PFSK-1 (cell line): ENCODE results near the gene TBR1.

ENCODE experiments used
- FOXP2 ChIP-seq: optimal IDR thresholded peaks from 2 replicates; pipeline ENCODE3; 2011; ENCODE audit warnings: borderline replicate concordance, control low read depth, inconsistent platforms; ENCODE audit not compliant: insufficient read depth; ENCODE audit errors: extremely low read length, extremely low read depth
- POLR2AphosphoS5 ChIP-seq: IDR thresholded peaks from 2 replicates; pipeline ENCODE4 v1.6.1; 2012; ENCODE audit warnings: low read depth, mild to moderate bottlenecking, control low read depth, low read length, moderate library complexity
- REST ChIP-seq, 2 experiments: IDR thresholded peaks; 2 replicates each; pipeline versions ENCODE4 v1.6.1 to v1.8.0; 2011 to 2012; ENCODE audit warnings: low read depth in 2 of 2, low read length in 2 of 2, control low read depth in 1 of 2, inconsistent platforms in 1 of 2, mild to moderate bottlenecking in 1 of 2, moderate library complexity in 1 of 2; ENCODE audit not compliant: insufficient read depth in 1 of 2
- SIN3A ChIP-seq: IDR thresholded peaks from 2 replicates; pipeline ENCODE4 v1.6.1; 2012; ENCODE audit warnings: mild to moderate bottlenecking, low read length, moderate library complexity, borderline replicate concordance; ENCODE audit not compliant: insufficient read depth
- TAF1 ChIP-seq: IDR thresholded peaks from 2 replicates; pipeline ENCODE4 v1.6.1; 2012; ENCODE audit warnings: low read length, control low read depth, borderline replicate concordance; ENCODE audit not compliant: insufficient read depth

TBR1 gene

GRCh38 chr2:161373942-161374341 lies 42.2 kb upstream of the TBR1 start:
- TF ChIP-seq REST (IDR thresholded peaks at IDR 0.05; ENCODE audit: insufficient read depth in 1 of 2, low read depth in 2 of 2, low read length in 2 of 2) (no peak), SIN3A (no peak), TAF1 (no peak), POLR2AphosphoS5 (no peak), FOXP2 (no peak)

- TF ChIP-seq REST (IDR thresholded peaks at IDR 0.05; ENCODE audit: insufficient read depth in 1 of 2, low read depth in 2 of 2, low read length in 2 of 2), result no peak
- TF ChIP-seq SIN3A, result no peak
- no peak for TF ChIP-seq FOXP2
- TF ChIP-seq TAF1, result no peak
- no peak for TF ChIP-seq POLR2AphosphoS5
Observed at GRCh38 chr2:161374446-161374845, 41.7 kb upstream of the TBR1 start.

GRCh38 chr2:161379740-161380139 lies 36.4 kb upstream of the TBR1 start:
- TF ChIP-seq SIN3A (no peak), TAF1 (no peak), FOXP2 (no peak), REST (IDR thresholded peaks at IDR 0.05; ENCODE audit: insufficient read depth in 1 of 2, low read depth in 2 of 2, low read length in 2 of 2) (no peak), POLR2AphosphoS5 (no peak)

GRCh38 chr2:161381546-161381945 lies 34.6 kb upstream of the TBR1 start:
- no peak for TF ChIP-seq FOXP2
- TF ChIP-seq SIN3A, result no peak
- TF ChIP-seq TAF1, result no peak
- TF ChIP-seq REST (IDR thresholded peaks at IDR 0.05; ENCODE audit: insufficient read depth in 1 of 2, low read depth in 2 of 2, low read length in 2 of 2), result no peak
- no peak for TF ChIP-seq POLR2AphosphoS5

GRCh38 chr2:161382747-161383146 lies 33.4 kb upstream of the TBR1 start:
- no peak for TF ChIP-seq TAF1
- no peak for TF ChIP-seq FOXP2
- no peak for TF ChIP-seq POLR2AphosphoS5
